WTC11 (cell line): ENCODE data around the gene SLC8A1. TPM values are rescaled to one million over a fixed set of nuclear protein-coding genes. Genes with fewer than 3 reads are reported as not detected.

ENCODE experiments used
- ATAC-seq: fragments of 200-7000 bp; cut with Tn5 transposase; 2 replicates; pipeline ENCODE4 v1.10.0; 2021; ENCODE audit warnings: mild to moderate bottlenecking, moderate library complexity
- CTCF ChIA-PET: fragments of 300-600 bp; sonication (Branson Sonifier 250); formaldehyde crosslinking; loops from one replicate; lab custom pipeline; 2021; ENCODE audit warnings: antibody characterized with exemption; lab: Charles Lee
- POLR2A ChIA-PET: fragments of 350-600 bp; sonication (Branson Sonifier 250); formaldehyde crosslinking; loops from one replicate; lab custom pipeline; 2021; ENCODE audit warnings: antibody characterized with exemption; lab: Charles Lee
- DNase-seq: peaks from one replicate; pipeline ENCODE4 v3.0.0; 2021; ENCODE audit warnings: low spot score
- H3K27ac Mint-ChIP-seq: 2 replicates; pipeline ENCODE4 v1.8.0; 2021; ENCODE audit warnings: mixed read lengths
- H3K27me3 Mint-ChIP-seq: 2 replicates; pipeline ENCODE4 v1.8.0; 2021; ENCODE audit warnings: low read depth, mild to moderate bottlenecking, moderate library complexity, mixed read lengths
- H3K36me3 Mint-ChIP-seq: 2 replicates; pipeline ENCODE4 v1.8.0; 2021; ENCODE audit warnings: mixed read lengths
- H3K4me1 Mint-ChIP-seq: 2 replicates; pipeline ENCODE4 v1.8.0; 2022; ENCODE audit warnings: mixed read lengths
- H3K4me3 Mint-ChIP-seq: 2 replicates; pipeline ENCODE4 v1.8.0; 2021; ENCODE audit warnings: mild to moderate bottlenecking, moderate library complexity, mixed read lengths
- H3K9me3 Mint-ChIP-seq: 2 replicates; pipeline ENCODE4 v1.8.0; 2021; ENCODE audit warnings: mixed read lengths
- AFF4 ChIP-seq: sonication (generic); formaldehyde crosslinking; IDR thresholded peaks from 2 replicates; pipeline ENCODE4 v1.8.1; 2023; ENCODE audit warnings: mild to moderate bottlenecking, missing genetic modification reagents, borderline replicate concordance
- ATF3 ChIP-seq: sonication (generic); formaldehyde crosslinking; conservative IDR thresholded peaks from 2 replicates; pipeline ENCODE4 v1.8.1; 2022; ENCODE audit warnings: mild to moderate bottlenecking, missing genetic modification reagents
- ELF4 ChIP-seq: sonication (generic); formaldehyde crosslinking; IDR thresholded peaks from 2 replicates; pipeline ENCODE4 v1.8.1; 2022; ENCODE audit warnings: low read depth, mild to moderate bottlenecking, moderate library complexity, missing genetic modification reagents
- EMX1 ChIP-seq: fragments of 250-450 bp; sonication (Bioruptor Pico); IDR thresholded peaks from 2 replicates; pipeline ENCODE4 v1.8.0; 2021; ENCODE audit warnings: mild to moderate bottlenecking
- FOXK1 ChIP-seq: sonication (generic); formaldehyde crosslinking; IDR thresholded peaks from 2 replicates; pipeline ENCODE4 v1.8.0; 2022; ENCODE audit warnings: mild to moderate bottlenecking, moderate library complexity, missing genetic modification reagents
- FOXP1 ChIP-seq: sonication (generic); formaldehyde crosslinking; IDR thresholded peaks from 2 replicates; pipeline ENCODE4 v1.8.0; 2022; ENCODE audit warnings: missing genetic modification reagents, mild to moderate bottlenecking, moderate library complexity, borderline replicate concordance
- GTF2I ChIP-seq: fragments of 250-450 bp; sonication (Bioruptor Pico); conservative IDR thresholded peaks from 2 replicates; pipeline ENCODE4 v1.4.0; 2021; ENCODE audit warnings: mild to moderate bottlenecking
- HMGXB4 ChIP-seq: sonication (generic); formaldehyde crosslinking; IDR thresholded peaks from 2 replicates; pipeline ENCODE4 v1.8.1; 2023; ENCODE audit warnings: mild to moderate bottlenecking, moderate library complexity, missing genetic modification reagents
- IRF1 ChIP-seq: sonication (generic); formaldehyde crosslinking; IDR thresholded peaks from 2 replicates; pipeline ENCODE4 v1.8.0; 2023; ENCODE audit warnings: missing genetic modification reagents
- JAZF1 ChIP-seq: fragments of 250-450 bp; sonication (Bioruptor Pico); IDR thresholded peaks from 2 replicates; pipeline ENCODE4 v1.9.0; 2021; ENCODE audit warnings: moderate library complexity, mild to moderate bottlenecking, inconsistent platforms
- JUN ChIP-seq: sonication (generic); formaldehyde crosslinking; IDR thresholded peaks from 2 replicates; pipeline ENCODE4 v1.8.0; 2023; ENCODE audit warnings: mild to moderate bottlenecking, missing genetic modification reagents
- OVOL2 ChIP-seq: fragments of 250-450 bp; sonication (Bioruptor Pico); IDR thresholded peaks from 2 replicates; pipeline ENCODE4 v1.9.0; 2021; ENCODE audit warnings: mild to moderate bottlenecking, borderline replicate concordance
- SMAD3 ChIP-seq: sonication (generic); formaldehyde crosslinking; IDR thresholded peaks from 2 replicates; pipeline ENCODE4 v1.8.0; 2022; ENCODE audit warnings: missing genetic modification reagents, mild to moderate bottlenecking, borderline replicate concordance
- SOX15 ChIP-seq: fragments of 250-450 bp; sonication (Bioruptor Pico); IDR thresholded peaks from 2 replicates; pipeline ENCODE4 v1.9.0; 2021; ENCODE audit warnings: mild to moderate bottlenecking
- TCF7 ChIP-seq: sonication (generic); formaldehyde crosslinking; IDR thresholded peaks from 2 replicates; pipeline ENCODE4 v1.8.0; 2022; ENCODE audit warnings: mild to moderate bottlenecking, low read depth, missing genetic modification reagents, moderate library complexity
- TEAD4 ChIP-seq: sonication (generic); formaldehyde crosslinking; IDR thresholded peaks from 2 replicates; pipeline ENCODE4 v1.8.0; 2022; ENCODE audit warnings: mild to moderate bottlenecking, missing genetic modification reagents
- USF2 ChIP-seq: sonication (generic); formaldehyde crosslinking; IDR thresholded peaks from 2 replicates; pipeline ENCODE4 v1.8.1; 2023; ENCODE audit warnings: mild to moderate bottlenecking, missing genetic modification reagents, moderate library complexity
- ZNF263 ChIP-seq: sonication (generic); formaldehyde crosslinking; IDR thresholded peaks from 2 replicates; pipeline ENCODE4 v1.8.1; 2022; ENCODE audit warnings: low read depth, mild to moderate bottlenecking, moderate library complexity, missing genetic modification reagents
- ZNF396 ChIP-seq: fragments of 250-450 bp; sonication (Bioruptor Pico); IDR thresholded peaks from 2 replicates; pipeline ENCODE4 v1.8.0; 2021; ENCODE audit warnings: mild to moderate bottlenecking, moderate library complexity, borderline replicate concordance
- ZNF416 ChIP-seq: fragments of 250-450 bp; sonication (Bioruptor Pico); IDR thresholded peaks from 2 replicates; pipeline ENCODE4 v1.9.0; 2021; ENCODE audit warnings: mild to moderate bottlenecking, inconsistent platforms
- ZNF512 ChIP-seq: sonication (generic); formaldehyde crosslinking; IDR thresholded peaks from 2 replicates; pipeline ENCODE4 v1.8.1; 2022; ENCODE audit warnings: missing genetic modification reagents, borderline replicate concordance
- ZNF671 ChIP-seq: fragments of 250-450 bp; sonication (Bioruptor Pico); IDR thresholded peaks from 2 replicates; pipeline ENCODE4 v1.8.0; 2021; ENCODE audit warnings: mild to moderate bottlenecking
- total RNA-seq: library from RNA; stranded (reverse); gene quantifications from 3 replicates; pipeline ENCODE4 v1.2.3, GENCODE V29; 2021

The SLC8A1 gene
- total RNA-seq, 1 experiment from 2014 or later = 2.6 TPM

GRCh38 chr2:40225670-40226210 lies 226.2 kb downstream of the SLC8A1 start:
- DNase-seq (no peak), ATAC-seq (no peak; the same call in none of the 2 replicates)
- no peak overlapping the region for H3K27ac Mint-ChIP-seq
- peaks cover 14% of the 10 kb centered on the region for H3K9me3 Mint-ChIP-seq
- H3K27me3 Mint-ChIP-seq = no peaks in the 10 kb centered on the region; the same call in 1 of the 2 replicates
- POLR2A ChIA-PET = no interaction called here
- peaks cover 29% of the 10 kb centered on the region for H3K4me1 Mint-ChIP-seq
- peaks cover 7% of the 10 kb centered on the region for H3K36me3 Mint-ChIP-seq
- H3K4me3 Mint-ChIP-seq = no peak overlapping the region
- CTCF ChIA-PET = interaction anchor here (1.1 kb wide), 1 partner anchor 312 kb away, joined by 3 read pairs; no protein-coding TSS in a partner anchor
- no peak for TF ChIP-seq GTF2I (CRISPR knock-in tag)
- TF ChIP-seq ZNF416 (CRISPR knock-in tag) = no peak
- TF ChIP-seq FOXK1 (CRISPR knock-in tag) = no peak
- no peak for TF ChIP-seq JAZF1 (CRISPR knock-in tag)
- no peak for TF ChIP-seq TEAD4
- no peak for TF ChIP-seq ZNF671 (CRISPR knock-in tag)
- TF ChIP-seq SOX15 (CRISPR knock-in tag) = no peak
- TF ChIP-seq EMX1 (CRISPR knock-in tag) = no peak

GRCh38 chr2:40224318-40224717 lies 227.6 kb downstream of the SLC8A1 start:
- Mint-ChIP-seq H3K4me1 (peaks cover 36% of the 10 kb centered on the region), H3K4me3 (no peak overlapping the region), H3K27me3 (no peaks in the 10 kb centered on the region; the same call in 1 of the 2 replicates), H3K9me3 (peaks cover 14% of the 10 kb centered on the region), H3K27ac (no peak overlapping the region), H3K36me3 (peaks cover 7% of the 10 kb centered on the region)
- DNase-seq (no peak), ATAC-seq (no peak)
- TF ChIP-seq USF2 (CRISPR knock-in tag) = no peak
- TF ChIP-seq OVOL2 (CRISPR knock-in tag) = no peak
- no peak for TF ChIP-seq ELF4
- TF ChIP-seq JAZF1 (CRISPR knock-in tag) = no peak
- no peak for TF ChIP-seq ZNF263 (CRISPR knock-in tag)
- no peak for TF ChIP-seq IRF1 (CRISPR knock-in tag)
- ChIA-PET CTCF (no interaction called here), POLR2A (no interaction called here)

- POLR2A ChIA-PET = interaction anchor here (0.7 kb wide), 1 partner anchor 156 kb away, joined by 3 read pairs; no protein-coding TSS in a partner anchor
- Mint-ChIP-seq H3K4me1 (peaks cover 37% of the 10 kb centered on the region), H3K36me3 (peaks cover 22% of the 10 kb centered on the region), H3K9me3 (peaks cover 31% of the 10 kb centered on the region), H3K4me3 (no peak overlapping the region), H3K27ac (no peak overlapping the region), H3K27me3 (no peaks in the 10 kb centered on the region; the same call in 1 of the 2 replicates)
- DNase-seq (no peak), ATAC-seq (no peak)
- CTCF ChIA-PET = interaction anchor here (0.7 kb wide), 1 partner anchor 24 kb away, joined by 3 read pairs; no protein-coding TSS in a partner anchor
- TF ChIP-seq AFF4 (no peak), ATF3 (CRISPR knock-in tag) (no peak), EMX1 (CRISPR knock-in tag) (no peak), ZNF512 (CRISPR knock-in tag) (no peak), ZNF263 (CRISPR knock-in tag) (no peak), FOXP1 (CRISPR knock-in tag) (no peak), JUN (CRISPR knock-in tag) (no peak), TCF7 (CRISPR knock-in tag) (no peak), ZNF396 (CRISPR knock-in tag) (no peak), HMGXB4 (CRISPR knock-in tag) (no peak), SMAD3 (no peak)
These were observed 231.5 kb downstream of the SLC8A1 start for GRCh38 chr2:40220177-40220925.
